Smooth muscle cell (in vitro differentiated cells): ENCODE measurements around the gene HADHA. TPM values are rescaled to one million over a fixed set of nuclear protein-coding genes. Genes with fewer than 3 reads are reported as not detected.

ENCODE experiments used
- DNase-seq: peaks from one replicate; lab custom pipeline; 2025; ENCODE audit not compliant: unreplicated experiment; lab: John Stamatoyannopoulos, UW
- H2AFZ ChIP-seq: fragments of 200-600 bp; sonication (generic); 2 replicates; pipeline ENCODE4 v1.6.0; 2016; ENCODE audit warnings: antibody characterized with exemption, low read depth, mild to moderate bottlenecking
- H3F3A ChIP-seq: fragments of 200-600 bp; sonication (generic); 2 replicates; pipeline ENCODE4 v1.6.0; 2017; ENCODE audit warnings: antibody characterized with exemption, low read depth
- H3K27ac ChIP-seq: fragments of 200-600 bp; sonication (generic); 2 replicates; pipeline ENCODE4 v1.5.1; 2016; ENCODE audit warnings: low read depth, mild to moderate bottlenecking
- H3K27me3 ChIP-seq: fragments of 200-600 bp; sonication (generic); 2 replicates; pipeline ENCODE4 v1.6.1; 2016; ENCODE audit warnings: low read depth, mild to moderate bottlenecking
- H3K36me3 ChIP-seq: fragments of 200-600 bp; sonication (generic); 2 replicates; pipeline ENCODE4 v1.5.1; 2016; ENCODE audit warnings: low read depth
- H3K4me1 ChIP-seq: fragments of 200-600 bp; sonication (generic); 2 replicates; pipeline ENCODE4 v1.5.1; 2016; ENCODE audit warnings: low read depth
- H3K4me2 ChIP-seq: fragments of 200-600 bp; sonication (generic); 2 replicates; pipeline ENCODE4 v1.6.0; 2016; ENCODE audit warnings: mild to moderate bottlenecking
- H3K4me3 ChIP-seq: fragments of 200-600 bp; sonication (generic); 2 replicates; pipeline ENCODE4 v1.5.1; 2016; ENCODE audit warnings: mild to moderate bottlenecking
- H3K79me2 ChIP-seq: fragments of 200-600 bp; sonication (generic); 2 replicates; pipeline ENCODE4 v1.6.0; 2016; ENCODE audit warnings: low read depth, mild to moderate bottlenecking
- H3K9ac ChIP-seq: fragments of 200-600 bp; sonication (generic); 2 replicates; pipeline ENCODE4 v1.6.0; 2016; ENCODE audit warnings: low read depth
- H3K9me3 ChIP-seq: fragments of 200-600 bp; sonication (generic); replicated peaks from 2 replicates; pipeline ENCODE4 v1.5.1; 2016; ENCODE audit warnings: low read depth
- H4K20me1 ChIP-seq: fragments of 200-600 bp; sonication (generic); 2 replicates; pipeline ENCODE4 v1.6.0; 2016; ENCODE audit warnings: low read depth
- WGBS: methylation state at CpG from one replicate; pipeline ENCODE4 v1.1.7; 2016; ENCODE audit warnings: low lambda C conversion rate; 5-methylcytosine and 5-hydroxymethylcytosine counted together
- polyA plus RNA-seq: library from polyadenylated mRNA; unstranded; fragments of >200 nt; fragmentation: Nextera tagmentation; extraction: Ambion mirVana; gene quantifications from 2 replicates; pipeline ENCODE4 v1.2.1, GENCODE V29; 2016
- total RNA-seq: library from RNA; depleted of rRNA; stranded (reverse); fragments of >200 nt; gene quantifications from 2 replicates; pipeline ENCODE4 v1.2.3, GENCODE V29; 2014
- TF ChIP-seq, protein P1 (sequence below): fragments of 200-600 bp; sonication (generic); IDR thresholded peaks from 2 replicates; pipeline ENCODE4 v1.5.1; 2017; ENCODE audit warnings: borderline replicate concordance, mild to moderate bottlenecking, antibody characterized with exemption; ENCODE audit not compliant: insufficient read depth, poor library complexity, severe bottlenecking

HADHA gene
- total and polyA plus RNA-seq, 2 experiments from 2014 or later, result 96.9 to 111 TPM

DNA sequence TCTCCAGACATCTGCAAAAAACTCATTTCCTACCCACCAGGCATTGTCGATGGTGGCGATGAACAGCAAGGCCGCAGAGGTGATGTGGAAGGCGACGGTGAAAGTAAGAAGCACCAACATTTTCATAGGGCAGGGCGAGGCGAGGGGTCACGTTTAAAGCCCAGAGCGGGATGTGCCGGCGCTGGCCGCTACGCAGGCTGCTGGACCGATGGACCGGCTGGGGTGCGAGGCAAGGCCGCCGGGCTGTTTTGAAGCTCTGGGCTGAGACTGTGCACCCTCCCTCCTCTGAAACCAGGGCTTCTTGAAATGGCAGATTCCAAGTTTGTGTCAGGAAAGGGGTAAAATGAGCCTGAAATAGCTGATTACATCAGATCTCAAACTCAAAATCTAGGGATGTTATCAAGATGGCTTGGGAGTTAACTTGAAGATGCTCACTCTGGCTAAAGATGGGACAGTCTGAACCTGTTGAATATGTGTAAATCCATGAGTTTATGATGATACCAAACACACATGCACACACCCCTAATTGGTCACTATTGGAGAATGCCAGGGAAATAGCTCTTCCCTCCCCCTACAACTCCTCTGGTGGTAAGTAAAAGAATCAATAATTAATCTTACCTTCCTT lies 103.2 kb downstream of the HADHA start:
- Histone ChIP-seq H2AFZ (no peak overlapping the region), H4K20me1 (peaks cover 10% of the 10 kb centered on the region), H3K9me3 (no peaks in the 10 kb centered on the region), H3K4me3 (no peak overlapping the region), H3K36me3 (no peaks in the 10 kb centered on the region), H3K79me2 (no peaks in the 10 kb centered on the region), H3K4me2 (no peak overlapping the region), H3F3A (no peaks in the 10 kb centered on the region), H3K27me3 (no peaks in the 10 kb centered on the region), H3K27ac (no peak overlapping the region), H3K4me1 (no peaks in the 10 kb centered on the region), H3K9ac (no peak overlapping the region)
- DNase-seq, result no peak
- TF ChIP-seq, protein P1, sequence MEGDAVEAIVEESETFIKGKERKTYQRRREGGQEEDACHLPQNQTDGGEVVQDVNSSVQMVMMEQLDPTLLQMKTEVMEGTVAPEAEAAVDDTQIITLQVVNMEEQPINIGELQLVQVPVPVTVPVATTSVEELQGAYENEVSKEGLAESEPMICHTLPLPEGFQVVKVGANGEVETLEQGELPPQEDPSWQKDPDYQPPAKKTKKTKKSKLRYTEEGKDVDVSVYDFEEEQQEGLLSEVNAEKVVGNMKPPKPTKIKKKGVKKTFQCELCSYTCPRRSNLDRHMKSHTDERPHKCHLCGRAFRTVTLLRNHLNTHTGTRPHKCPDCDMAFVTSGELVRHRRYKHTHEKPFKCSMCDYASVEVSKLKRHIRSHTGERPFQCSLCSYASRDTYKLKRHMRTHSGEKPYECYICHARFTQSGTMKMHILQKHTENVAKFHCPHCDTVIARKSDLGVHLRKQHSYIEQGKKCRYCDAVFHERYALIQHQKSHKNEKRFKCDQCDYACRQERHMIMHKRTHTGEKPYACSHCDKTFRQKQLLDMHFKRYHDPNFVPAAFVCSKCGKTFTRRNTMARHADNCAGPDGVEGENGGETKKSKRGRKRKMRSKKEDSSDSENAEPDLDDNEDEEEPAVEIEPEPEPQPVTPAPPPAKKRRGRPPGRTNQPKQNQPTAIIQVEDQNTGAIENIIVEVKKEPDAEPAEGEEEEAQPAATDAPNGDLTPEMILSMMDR, result no peak
- 90% methylated on average over 18 of the region's 18 CpGs for WGBS

Other genes starting within 250 kb of the HADHA start
- gene RAB10, start 210.5 kb downstream of the HADHA start, total RNA-seq, result 121 and 149 TPM in 2 replicates
- 101 and 111 TPM in 2 replicates for gene RAB10, start 210.5 kb downstream of the HADHA start, polyA plus RNA-seq
- 2.6 and 2.9 TPM in 2 replicates for gene GAREM2, start 71.5 kb downstream of the HADHA start, total RNA-seq
- 12.2 and 16.2 TPM in 2 replicates for gene GAREM2, start 71.5 kb downstream of the HADHA start, polyA plus RNA-seq
- gene HADHB, start 307 bp upstream of the HADHA start, total RNA-seq, result 70.8 and 103 TPM in 2 replicates
- gene HADHB, start 307 bp upstream of the HADHA start, polyA plus RNA-seq, result 89.1 and 96.1 TPM in 2 replicates
- 26.3 and 26.8 TPM in 2 replicates for gene SELENOI, start 101.5 kb upstream of the HADHA start, total RNA-seq
- gene SELENOI, start 101.5 kb upstream of the HADHA start, polyA plus RNA-seq, result 3.3 and 5.3 TPM in 2 replicates
- gene ADGRF3, start 102.2 kb upstream of the HADHA start, total RNA-seq, result not detected in 2 replicates
- 0.06 and 0.37 TPM in 2 replicates for gene ADGRF3, start 102.2 kb upstream of the HADHA start, polyA plus RNA-seq
- gene DRC1, start 157.3 kb upstream of the HADHA start, total RNA-seq, result 0.09 TPM in 1 of 2 replicates, not detected in the other
- 0.14 TPM in 1 of 2 replicates, not detected in the other for gene DRC1, start 157.3 kb upstream of the HADHA start, polyA plus RNA-seq
- not detected in 2 replicates for gene OTOF, start 233.5 kb upstream of the HADHA start, total RNA-seq
- 0.05 TPM in 1 of 2 replicates, not detected in the other for gene OTOF, start 233.5 kb upstream of the HADHA start, polyA plus RNA-seq